CD4-positive, alpha-beta T cell (primary cell): Measurements from ENCODE around the gene RNPS1. TPM values are rescaled to one million over a fixed set of nuclear protein-coding genes. Genes with fewer than 3 reads are reported as not detected.
A peak's percentile ranks its signal among the peaks of the same experiment; 100 is the strongest.

Experiments used
- ATAC-seq: fragments of 200-7000 bp; cut with Tn5 transposase; one replicate; pipeline ENCODE4 v1.10.0; 2022; ENCODE audit warnings: mild to moderate bottlenecking; ENCODE audit not compliant: poor library complexity
- CTCF ChIA-PET: fragments of 350-600 bp; sonication (Branson Sonifier 250); formaldehyde crosslinking; loops from one replicate; lab custom pipeline; 2021; ENCODE audit warnings: antibody characterized with exemption, inconsistent platforms; lab: Charles Lee
- POLR2A ChIA-PET: fragments of 350-600 bp; sonication (Branson Sonifier 250); formaldehyde crosslinking; loops from one replicate; lab custom pipeline; 2021; ENCODE audit warnings: antibody characterized with exemption, inconsistent platforms; lab: Charles Lee
- DNase-seq, 14 experiments: peaks; one replicate each; pipeline ENCODE4 v3.0.0-alpha.2; 2013 to 2020; ENCODE audit warnings: mixed read lengths in 2 of 14
- H3K27ac ChIP-seq, 2 donors: one replicate each; pipeline versions ENCODE4 v1.5.1 to v1.7.0; 2013; ENCODE audit warnings: low read length in 2 of 2, low read depth in 1 of 2, mild to moderate bottlenecking in 1 of 2
- H3K27me3 ChIP-seq, 2 experiments: 1 replicate in 1 of 2; 2 replicates in 1 of 2; pipeline versions ENCODE4 v1.6.1 to v1.7.0; 2013; ENCODE audit warnings: low read length in 2 of 2, control low read depth in 1 of 2, mild to moderate bottlenecking in 1 of 2, moderate library complexity in 1 of 2; ENCODE audit not compliant: insufficient read depth in 2 of 2, control insufficient read depth in 1 of 2
- H3K36me3 ChIP-seq: one replicate; pipeline ENCODE4 v1.6.1; 2013; ENCODE audit warnings: low read length, control low read depth; ENCODE audit not compliant: insufficient read depth
- H3K4me1 ChIP-seq: one replicate; pipeline ENCODE4 v1.6.1; 2013; ENCODE audit warnings: low read length, control low read depth; ENCODE audit not compliant: insufficient read depth
- H3K4me3 ChIP-seq: one replicate; pipeline ENCODE4 v1.5.1; 2013; ENCODE audit warnings: mild to moderate bottlenecking, low read length, moderate library complexity
- H3K9me3 ChIP-seq, 2 experiments: 1 replicate in 1 of 2; 2 replicates in 1 of 2; pipeline versions ENCODE4 v1.6.1 to v1.7.0; 2013; ENCODE audit warnings: low read length in 2 of 2, mild to moderate bottlenecking in 2 of 2, control low read depth in 1 of 2, moderate library complexity in 1 of 2; ENCODE audit not compliant: control insufficient read depth in 1 of 2, insufficient read depth in 1 of 2
- H3K27ac Mint-ChIP-seq: one replicate; pipeline ENCODE4 v1.8.0; 2020; ENCODE audit warnings: mixed read lengths
- H3K27me3 Mint-ChIP-seq: one replicate; pipeline ENCODE4 v1.8.0; 2021; ENCODE audit warnings: mixed read lengths
- H3K36me3 Mint-ChIP-seq: one replicate; pipeline ENCODE4 v1.8.0; 2021; ENCODE audit warnings: low read depth, mixed read lengths
- H3K4me1 Mint-ChIP-seq: one replicate; pipeline ENCODE4 v1.8.0; 2021; ENCODE audit warnings: low read depth, mixed read lengths
- H3K4me3 Mint-ChIP-seq: one replicate; pipeline ENCODE4 v1.8.0; 2020; ENCODE audit warnings: mild to moderate bottlenecking, mixed read lengths
- H3K9me3 Mint-ChIP-seq: one replicate; pipeline ENCODE4 v1.8.0; 2020; ENCODE audit warnings: mixed read lengths
- intact Hi-C, 2 experiments: fragments of 100-400 bp; cut with DNase I in 1 of 2; cut with micrococcal nuclease in 1 of 2; formaldehyde crosslinking; loops; one replicate each; pipeline versions ENCODE4 v1.15.1 to v1.9.0; 2023 to 2025; cut with DNase I, micrococcal nuclease
- total RNA-seq, 174 experiments: library from RNA in 2 of 174; stranded (reverse) in 2 of 174; gene quantifications; one replicate each; pipeline ENCODE4 v1.2.3 and lab custom pipeline; 2021 to 2026
- TF ChIP-seq, protein P1 (sequence below): fragments of 200-600 bp; IDR thresholded peaks from one replicate; pipeline ENCODE4 v1.8.0; 2022; ENCODE audit warnings: antibody characterized with exemption, mild to moderate bottlenecking

The RNPS1 gene
- total RNA-seq, 2 experiments from 2014 or later: 211 to 214 TPM

DNA sequence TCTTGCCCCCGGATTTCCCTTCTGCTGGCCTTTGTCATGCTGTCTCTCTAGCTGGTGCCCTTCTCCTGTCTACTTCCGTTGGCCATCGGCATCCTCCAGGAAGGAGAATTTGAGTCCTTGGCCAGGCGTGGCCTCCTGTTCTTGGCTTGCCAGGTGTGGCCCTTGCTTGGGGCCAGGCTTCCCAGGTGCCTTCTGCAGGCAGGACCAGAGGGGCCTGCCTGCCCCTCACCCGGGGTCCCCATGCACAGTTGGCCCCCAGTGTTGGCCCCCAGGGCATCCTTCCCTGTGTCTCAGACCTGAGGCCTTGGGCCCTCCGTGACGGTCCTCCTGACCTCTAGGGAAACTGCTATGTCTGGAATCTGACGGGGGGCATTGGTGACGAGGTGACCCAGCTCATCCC is 60.1 kb downstream of the RNPS1 start:
- intact Hi-C loops: loop anchor here (5.0 kb wide), 2 partner anchors 44 to 161 kb away; partner anchors contain the start of genes ECI1 (in 1 of the 2), NTHL1 (in 1 of the 2) and TSC2 (in 1 of the 2)
- TF ChIP-seq, protein P1, sequence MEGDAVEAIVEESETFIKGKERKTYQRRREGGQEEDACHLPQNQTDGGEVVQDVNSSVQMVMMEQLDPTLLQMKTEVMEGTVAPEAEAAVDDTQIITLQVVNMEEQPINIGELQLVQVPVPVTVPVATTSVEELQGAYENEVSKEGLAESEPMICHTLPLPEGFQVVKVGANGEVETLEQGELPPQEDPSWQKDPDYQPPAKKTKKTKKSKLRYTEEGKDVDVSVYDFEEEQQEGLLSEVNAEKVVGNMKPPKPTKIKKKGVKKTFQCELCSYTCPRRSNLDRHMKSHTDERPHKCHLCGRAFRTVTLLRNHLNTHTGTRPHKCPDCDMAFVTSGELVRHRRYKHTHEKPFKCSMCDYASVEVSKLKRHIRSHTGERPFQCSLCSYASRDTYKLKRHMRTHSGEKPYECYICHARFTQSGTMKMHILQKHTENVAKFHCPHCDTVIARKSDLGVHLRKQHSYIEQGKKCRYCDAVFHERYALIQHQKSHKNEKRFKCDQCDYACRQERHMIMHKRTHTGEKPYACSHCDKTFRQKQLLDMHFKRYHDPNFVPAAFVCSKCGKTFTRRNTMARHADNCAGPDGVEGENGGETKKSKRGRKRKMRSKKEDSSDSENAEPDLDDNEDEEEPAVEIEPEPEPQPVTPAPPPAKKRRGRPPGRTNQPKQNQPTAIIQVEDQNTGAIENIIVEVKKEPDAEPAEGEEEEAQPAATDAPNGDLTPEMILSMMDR: no peak
- ATAC-seq (no peak), DNase-seq (no peak)
- Histone ChIP-seq H3K4me3 (no peak overlapping the region), H3K27me3 (no peaks in the 10 kb centered on the region), H3K27ac (no peak overlapping the region), H3K36me3 (peaks cover 32% of the 10 kb centered on the region), H3K9me3 (no peaks in the 10 kb centered on the region), H3K4me1 (peaks cover 31% of the 10 kb centered on the region)
- no peaks in the 10 kb centered on the region for H3K9me3 Mint-ChIP-seq
- CTCF ChIA-PET: no interaction called here
- no peaks in the 10 kb centered on the region for H3K27me3 Mint-ChIP-seq
- H3K27ac Mint-ChIP-seq: peak overlapping the region; percentile 42
- peaks cover 16% of the 10 kb centered on the region for H3K36me3 Mint-ChIP-seq
- POLR2A ChIA-PET: no interaction called here
- H3K4me1 Mint-ChIP-seq: peaks cover 16% of the 10 kb centered on the region
- peak overlapping the region; percentile 62 for H3K4me3 Mint-ChIP-seq

DNA sequence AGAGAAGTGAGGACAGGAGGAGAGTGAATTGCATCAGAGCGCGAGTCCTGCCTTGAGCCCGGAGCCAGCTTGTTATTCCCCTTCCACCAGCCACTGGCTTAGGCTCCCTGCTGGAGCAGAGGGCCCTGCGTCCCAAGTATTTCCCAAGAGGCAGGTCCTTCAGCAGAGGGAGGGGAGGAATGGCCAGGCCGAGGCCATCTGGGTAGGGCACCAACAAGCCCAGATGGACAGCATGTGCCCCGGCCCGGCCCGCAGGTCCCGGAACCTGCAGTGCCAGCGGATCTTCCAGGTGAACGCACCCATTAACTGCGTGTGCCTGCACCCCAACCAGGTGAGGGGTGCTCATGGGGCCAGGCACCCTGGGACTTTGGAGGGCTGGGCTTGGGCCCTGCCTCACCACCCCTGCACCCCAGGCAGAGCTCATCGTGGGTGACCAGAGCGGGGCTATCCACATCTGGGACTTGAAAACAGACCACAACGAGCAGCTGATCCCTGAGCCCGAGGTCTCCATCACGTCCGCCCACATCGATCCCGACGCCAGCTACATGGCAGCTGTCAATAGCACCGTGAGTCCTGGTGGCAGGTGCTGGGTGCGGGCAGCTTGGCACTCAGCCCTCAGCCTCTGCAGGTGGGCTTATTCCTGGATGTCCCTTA is 61.0 kb downstream of the RNPS1 start:
- Mint-ChIP-seq H3K9me3 (no peaks in the 10 kb centered on the region), H3K36me3 (peaks cover 16% of the 10 kb centered on the region), H3K4me1 (peaks cover 13% of the 10 kb centered on the region), H3K27me3 (no peaks in the 10 kb centered on the region), H3K27ac (peak overlapping the region; percentile 42), H3K4me3 (peak overlapping the region; percentile 76)
- ChIA-PET POLR2A (interaction anchor here (0.6 to 4.8 kb wide), 4 partner anchors 8 to 1571 kb away, joined by 3 to 47 read pairs (median 4); partner anchors contain the start of genes E4F1, METTL26, PGP and TEDC2), CTCF (interaction anchor here (1.8 kb wide), 1 partner anchor 12 kb away, joined by 4 read pairs; no protein-coding TSS in a partner anchor)
- Histone ChIP-seq H3K4me1 (peaks cover 23% of the 10 kb centered on the region), H3K27ac (no peak overlapping the region), H3K4me3 (no peak overlapping the region), H3K9me3 (no peaks in the 10 kb centered on the region), H3K27me3 (no peaks in the 10 kb centered on the region), H3K36me3 (peaks cover 32% of the 10 kb centered on the region)
- DNase-seq (no peak), ATAC-seq (no peak)
- intact Hi-C loops: loop anchor here (1.0 to 5.0 kb wide), 3 partner anchors 7 to 160 kb away; partner anchors contain the start of genes ECI1 (in 1 of the 2), NTHL1 (in 1 of the 2), PGP (in 1 of the 2) and TSC2 (in 1 of the 2)
- TF ChIP-seq, protein P1: no peak

DNA sequence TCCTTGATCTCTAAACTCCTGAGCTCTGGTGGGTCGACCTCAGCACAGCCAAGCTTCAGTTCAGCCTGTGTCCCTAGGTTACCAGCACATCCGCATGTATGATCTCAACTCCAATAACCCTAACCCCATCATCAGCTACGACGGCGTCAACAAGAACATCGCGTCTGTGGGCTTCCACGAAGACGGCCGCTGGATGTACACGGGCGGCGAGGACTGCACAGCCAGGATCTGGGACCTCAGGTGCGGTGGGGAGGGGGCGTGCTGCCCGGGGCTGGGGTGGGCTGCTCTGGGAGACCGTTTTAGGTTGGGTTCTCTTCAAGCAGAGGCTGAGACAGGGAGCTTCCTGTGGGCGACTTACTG is 61.5 kb downstream of the RNPS1 start:
- no peaks in the 10 kb centered on the region for H3K9me3 ChIP-seq
- H3K27me3 Mint-ChIP-seq: no peaks in the 10 kb centered on the region
- ATAC-seq: no peak
- ChIA-PET CTCF (interaction anchor here (1.8 kb wide), 1 partner anchor 11 kb away, joined by 4 read pairs; no protein-coding TSS in a partner anchor), POLR2A (interaction anchor here (0.6 to 4.8 kb wide), 5 partner anchors 8 to 1571 kb away, joined by 3 to 47 read pairs (median 4); partner anchors contain the start of genes E4F1, METTL26, PGP and TEDC2)
- H3K27me3 ChIP-seq: no peaks in the 10 kb centered on the region
- TF ChIP-seq, protein P1: no peak
- peaks cover 13% of the 10 kb centered on the region for H3K4me1 Mint-ChIP-seq
- H3K9me3 Mint-ChIP-seq: no peaks in the 10 kb centered on the region
- H3K4me1 ChIP-seq: peaks cover 23% of the 10 kb centered on the region
- DNase-seq: no peak
- H3K36me3 ChIP-seq: peaks cover 32% of the 10 kb centered on the region
- peak overlapping the region; percentile 59 for H3K4me3 ChIP-seq
- H3K36me3 Mint-ChIP-seq: peaks cover 16% of the 10 kb centered on the region
- intact Hi-C loops: loop anchor here (1.0 to 5.0 kb wide), 3 partner anchors 8 to 159 kb away; partner anchors contain the start of genes ECI1 (in 1 of the 2), NTHL1 (in 1 of the 2), PGP (in 1 of the 2) and TSC2 (in 1 of the 2)
- H3K27ac ChIP-seq: no peak overlapping the region
- peak overlapping the region; percentile 76 for H3K4me3 Mint-ChIP-seq
- peak overlapping the region; percentile 79 for H3K27ac Mint-ChIP-seq
